Measurements from ENCODE around the gene ITGB5.

DNA sequence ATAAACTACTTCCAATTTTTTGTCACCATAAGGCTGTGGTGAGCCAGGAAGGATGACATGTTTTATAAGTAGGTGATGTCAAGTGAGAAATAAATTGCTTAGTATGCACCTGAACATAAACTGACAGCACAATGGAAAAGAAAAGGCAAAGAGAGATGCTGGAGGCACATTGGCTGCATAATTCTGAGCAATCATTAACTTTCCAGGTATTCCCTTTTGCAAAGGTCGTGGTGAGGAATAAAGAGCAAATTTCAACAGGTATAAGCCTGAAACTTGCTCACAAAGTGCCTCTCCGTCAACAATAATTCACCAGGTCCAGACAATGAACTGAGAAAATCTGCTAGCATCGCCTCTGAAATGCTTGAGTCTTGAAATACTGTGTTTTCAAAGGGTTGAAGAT is 48.2 kb downstream of the ITGB5 start:
- TF ChIP-seq, protein P1, sequence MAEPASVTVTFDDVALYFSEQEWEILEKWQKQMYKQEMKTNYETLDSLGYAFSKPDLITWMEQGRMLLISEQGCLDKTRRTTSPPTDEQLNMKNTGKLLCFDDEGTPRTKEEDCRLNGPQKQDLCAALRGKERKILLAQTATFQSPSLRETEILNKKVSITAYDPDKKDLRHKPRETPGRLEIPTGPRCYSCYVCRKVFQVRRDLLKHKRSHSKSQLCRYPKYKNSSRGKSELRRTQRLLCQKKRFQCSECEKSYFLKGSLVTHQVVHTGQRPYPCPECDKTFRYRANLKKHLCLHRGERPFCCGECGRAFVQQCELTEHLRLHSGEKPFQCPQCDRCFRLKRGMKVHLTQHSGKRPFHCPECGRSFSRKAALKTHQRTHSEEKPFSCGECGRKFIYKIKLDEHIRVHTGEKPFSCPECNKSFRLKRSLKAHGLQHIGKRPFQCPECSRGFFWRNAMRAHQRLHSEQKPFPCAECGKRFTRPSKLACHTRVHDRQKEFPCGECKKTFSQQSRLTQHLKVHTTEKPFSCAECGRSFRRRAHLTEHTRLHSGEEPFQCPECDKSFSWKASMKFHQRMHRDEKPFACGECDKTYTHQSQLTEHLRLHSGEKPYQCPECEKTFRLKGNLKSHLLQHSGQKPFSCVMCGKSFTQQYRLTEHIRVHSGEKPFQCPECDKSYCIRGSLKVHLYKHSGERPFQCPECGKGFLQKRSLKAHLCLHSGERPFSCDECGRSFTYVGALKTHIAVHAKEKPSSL (CRISPR knock-in tag; conservative IDR thresholded peaks at IDR 0.05): no peak
- TF ChIP-seq, protein P2, sequence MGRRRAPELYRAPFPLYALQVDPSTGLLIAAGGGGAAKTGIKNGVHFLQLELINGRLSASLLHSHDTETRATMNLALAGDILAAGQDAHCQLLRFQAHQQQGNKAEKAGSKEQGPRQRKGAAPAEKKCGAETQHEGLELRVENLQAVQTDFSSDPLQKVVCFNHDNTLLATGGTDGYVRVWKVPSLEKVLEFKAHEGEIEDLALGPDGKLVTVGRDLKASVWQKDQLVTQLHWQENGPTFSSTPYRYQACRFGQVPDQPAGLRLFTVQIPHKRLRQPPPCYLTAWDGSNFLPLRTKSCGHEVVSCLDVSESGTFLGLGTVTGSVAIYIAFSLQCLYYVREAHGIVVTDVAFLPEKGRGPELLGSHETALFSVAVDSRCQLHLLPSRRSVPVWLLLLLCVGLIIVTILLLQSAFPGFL (CRISPR knock-in tag; IDR thresholded peaks at IDR 0.05; ENCODE audit: borderline replicate concordance): no peak
- TF ChIP-seq, protein P3, sequence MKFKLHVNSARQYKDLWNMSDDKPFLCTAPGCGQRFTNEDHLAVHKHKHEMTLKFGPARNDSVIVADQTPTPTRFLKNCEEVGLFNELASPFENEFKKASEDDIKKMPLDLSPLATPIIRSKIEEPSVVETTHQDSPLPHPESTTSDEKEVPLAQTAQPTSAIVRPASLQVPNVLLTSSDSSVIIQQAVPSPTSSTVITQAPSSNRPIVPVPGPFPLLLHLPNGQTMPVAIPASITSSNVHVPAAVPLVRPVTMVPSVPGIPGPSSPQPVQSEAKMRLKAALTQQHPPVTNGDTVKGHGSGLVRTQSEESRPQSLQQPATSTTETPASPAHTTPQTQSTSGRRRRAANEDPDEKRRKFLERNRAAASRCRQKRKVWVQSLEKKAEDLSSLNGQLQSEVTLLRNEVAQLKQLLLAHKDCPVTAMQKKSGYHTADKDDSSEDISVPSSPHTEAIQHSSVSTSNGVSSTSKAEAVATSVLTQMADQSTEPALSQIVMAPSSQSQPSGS (CRISPR knock-in tag; IDR thresholded peaks at IDR 0.05; ENCODE audit: borderline replicate concordance, low read depth): no peak
- TF ChIP-seq ZNF317 (CRISPR knock-in tag; IDR thresholded peaks at IDR 0.05; ENCODE audit: borderline replicate concordance, low read depth): no peak
- no peak for TF ChIP-seq NFYB (CRISPR knock-in tag; conservative IDR thresholded peaks at IDR 0.05; ENCODE audit: low read depth)
- no peak for TF ChIP-seq TEAD4 (CRISPR knock-in tag; IDR thresholded peaks at IDR 0.05)
- no peak for TF ChIP-seq ZNF416 (CRISPR knock-in tag; IDR thresholded peaks at IDR 0.05)
- TF ChIP-seq, protein P4, sequence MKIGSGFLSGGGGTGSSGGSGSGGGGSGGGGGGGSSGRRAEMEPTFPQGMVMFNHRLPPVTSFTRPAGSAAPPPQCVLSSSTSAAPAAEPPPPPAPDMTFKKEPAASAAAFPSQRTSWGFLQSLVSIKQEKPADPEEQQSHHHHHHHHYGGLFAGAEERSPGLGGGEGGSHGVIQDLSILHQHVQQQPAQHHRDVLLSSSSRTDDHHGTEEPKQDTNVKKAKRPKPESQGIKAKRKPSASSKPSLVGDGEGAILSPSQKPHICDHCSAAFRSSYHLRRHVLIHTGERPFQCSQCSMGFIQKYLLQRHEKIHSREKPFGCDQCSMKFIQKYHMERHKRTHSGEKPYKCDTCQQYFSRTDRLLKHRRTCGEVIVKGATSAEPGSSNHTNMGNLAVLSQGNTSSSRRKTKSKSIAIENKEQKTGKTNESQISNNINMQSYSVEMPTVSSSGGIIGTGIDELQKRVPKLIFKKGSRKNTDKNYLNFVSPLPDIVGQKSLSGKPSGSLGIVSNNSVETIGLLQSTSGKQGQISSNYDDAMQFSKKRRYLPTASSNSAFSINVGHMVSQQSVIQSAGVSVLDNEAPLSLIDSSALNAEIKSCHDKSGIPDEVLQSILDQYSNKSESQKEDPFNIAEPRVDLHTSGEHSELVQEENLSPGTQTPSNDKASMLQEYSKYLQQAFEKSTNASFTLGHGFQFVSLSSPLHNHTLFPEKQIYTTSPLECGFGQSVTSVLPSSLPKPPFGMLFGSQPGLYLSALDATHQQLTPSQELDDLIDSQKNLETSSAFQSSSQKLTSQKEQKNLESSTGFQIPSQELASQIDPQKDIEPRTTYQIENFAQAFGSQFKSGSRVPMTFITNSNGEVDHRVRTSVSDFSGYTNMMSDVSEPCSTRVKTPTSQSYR (CRISPR knock-in tag; IDR thresholded peaks at IDR 0.05): no peak
- TF ChIP-seq SP1 (CRISPR knock-in tag; conservative IDR thresholded peaks at IDR 0.05): no peak
- TF ChIP-seq, protein P5, sequence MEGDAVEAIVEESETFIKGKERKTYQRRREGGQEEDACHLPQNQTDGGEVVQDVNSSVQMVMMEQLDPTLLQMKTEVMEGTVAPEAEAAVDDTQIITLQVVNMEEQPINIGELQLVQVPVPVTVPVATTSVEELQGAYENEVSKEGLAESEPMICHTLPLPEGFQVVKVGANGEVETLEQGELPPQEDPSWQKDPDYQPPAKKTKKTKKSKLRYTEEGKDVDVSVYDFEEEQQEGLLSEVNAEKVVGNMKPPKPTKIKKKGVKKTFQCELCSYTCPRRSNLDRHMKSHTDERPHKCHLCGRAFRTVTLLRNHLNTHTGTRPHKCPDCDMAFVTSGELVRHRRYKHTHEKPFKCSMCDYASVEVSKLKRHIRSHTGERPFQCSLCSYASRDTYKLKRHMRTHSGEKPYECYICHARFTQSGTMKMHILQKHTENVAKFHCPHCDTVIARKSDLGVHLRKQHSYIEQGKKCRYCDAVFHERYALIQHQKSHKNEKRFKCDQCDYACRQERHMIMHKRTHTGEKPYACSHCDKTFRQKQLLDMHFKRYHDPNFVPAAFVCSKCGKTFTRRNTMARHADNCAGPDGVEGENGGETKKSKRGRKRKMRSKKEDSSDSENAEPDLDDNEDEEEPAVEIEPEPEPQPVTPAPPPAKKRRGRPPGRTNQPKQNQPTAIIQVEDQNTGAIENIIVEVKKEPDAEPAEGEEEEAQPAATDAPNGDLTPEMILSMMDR (IDR thresholded peaks at IDR 0.05): no peak
- TF ChIP-seq ELF4 (CRISPR knock-in tag; IDR thresholded peaks at IDR 0.05; ENCODE audit: low read depth): no peak
- TF ChIP-seq, protein P6, sequence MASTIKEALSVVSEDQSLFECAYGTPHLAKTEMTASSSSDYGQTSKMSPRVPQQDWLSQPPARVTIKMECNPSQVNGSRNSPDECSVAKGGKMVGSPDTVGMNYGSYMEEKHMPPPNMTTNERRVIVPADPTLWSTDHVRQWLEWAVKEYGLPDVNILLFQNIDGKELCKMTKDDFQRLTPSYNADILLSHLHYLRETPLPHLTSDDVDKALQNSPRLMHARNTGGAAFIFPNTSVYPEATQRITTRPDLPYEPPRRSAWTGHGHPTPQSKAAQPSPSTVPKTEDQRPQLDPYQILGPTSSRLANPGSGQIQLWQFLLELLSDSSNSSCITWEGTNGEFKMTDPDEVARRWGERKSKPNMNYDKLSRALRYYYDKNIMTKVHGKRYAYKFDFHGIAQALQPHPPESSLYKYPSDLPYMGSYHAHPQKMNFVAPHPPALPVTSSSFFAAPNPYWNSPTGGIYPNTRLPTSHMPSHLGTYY (CRISPR knock-in tag; IDR thresholded peaks at IDR 0.05): no peak
- TF ChIP-seq CREM (CRISPR knock-in tag; IDR thresholded peaks at IDR 0.05): no peak
- TF ChIP-seq, protein P7, sequence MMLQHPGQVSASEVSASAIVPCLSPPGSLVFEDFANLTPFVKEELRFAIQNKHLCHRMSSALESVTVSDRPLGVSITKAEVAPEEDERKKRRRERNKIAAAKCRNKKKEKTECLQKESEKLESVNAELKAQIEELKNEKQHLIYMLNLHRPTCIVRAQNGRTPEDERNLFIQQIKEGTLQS (CRISPR knock-in tag; conservative IDR thresholded peaks at IDR 0.05): no peak

Measured in WTC11 (cell line).